Measurements from ENCODE around the gene SETD4. TPM values are rescaled to one million over a fixed set of nuclear protein-coding genes. Genes with fewer than 3 reads are reported as not detected.

Gene SETD4
- total and polyA plus RNA-seq, 2 of the 13 experiments (the other 11 are each of a cell fraction or from before 2014, with no cell fraction given): 7.1 to 14.4 TPM

DNA sequence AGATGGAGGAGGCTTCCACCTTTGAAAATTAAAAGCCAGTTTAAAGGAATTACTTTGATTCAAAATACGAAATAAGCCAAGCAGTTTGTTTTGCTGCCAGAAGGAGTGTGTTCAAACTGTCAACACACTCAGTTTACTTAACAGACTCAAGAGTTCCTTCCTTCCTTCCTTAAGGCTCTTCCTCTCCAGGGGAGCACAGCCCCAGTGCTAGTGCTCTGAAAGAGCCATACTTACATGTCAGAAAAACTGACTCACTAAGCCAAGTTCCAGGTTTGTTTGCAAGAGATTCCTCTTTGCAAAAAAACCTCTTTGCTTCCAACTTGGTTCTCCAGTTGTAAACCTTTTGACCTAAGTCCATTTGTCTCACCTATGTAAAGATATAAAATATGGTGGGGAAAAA lies 14.3 kb downstream of the SETD4 start (continued):
- TF ChIP-seq, protein P1, sequence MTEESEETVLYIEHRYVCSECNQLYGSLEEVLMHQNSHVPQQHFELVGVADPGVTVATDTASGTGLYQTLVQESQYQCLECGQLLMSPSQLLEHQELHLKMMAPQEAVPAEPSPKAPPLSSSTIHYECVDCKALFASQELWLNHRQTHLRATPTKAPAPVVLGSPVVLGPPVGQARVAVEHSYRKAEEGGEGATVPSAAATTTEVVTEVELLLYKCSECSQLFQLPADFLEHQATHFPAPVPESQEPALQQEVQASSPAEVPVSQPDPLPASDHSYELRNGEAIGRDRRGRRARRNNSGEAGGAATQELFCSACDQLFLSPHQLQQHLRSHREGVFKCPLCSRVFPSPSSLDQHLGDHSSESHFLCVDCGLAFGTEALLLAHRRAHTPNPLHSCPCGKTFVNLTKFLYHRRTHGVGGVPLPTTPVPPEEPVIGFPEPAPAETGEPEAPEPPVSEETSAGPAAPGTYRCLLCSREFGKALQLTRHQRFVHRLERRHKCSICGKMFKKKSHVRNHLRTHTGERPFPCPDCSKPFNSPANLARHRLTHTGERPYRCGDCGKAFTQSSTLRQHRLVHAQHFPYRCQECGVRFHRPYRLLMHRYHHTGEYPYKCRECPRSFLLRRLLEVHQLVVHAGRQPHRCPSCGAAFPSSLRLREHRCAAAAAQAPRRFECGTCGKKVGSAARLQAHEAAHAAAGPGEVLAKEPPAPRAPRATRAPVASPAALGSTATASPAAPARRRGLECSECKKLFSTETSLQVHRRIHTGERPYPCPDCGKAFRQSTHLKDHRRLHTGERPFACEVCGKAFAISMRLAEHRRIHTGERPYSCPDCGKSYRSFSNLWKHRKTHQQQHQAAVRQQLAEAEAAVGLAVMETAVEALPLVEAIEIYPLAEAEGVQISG (CRISPR knock-in tag; IDR thresholded peaks at IDR 0.05): no peak
- TF ChIP-seq CBX1 (IDR thresholded peaks at IDR 0.05; ENCODE audit: low read depth): no peak
- TF ChIP-seq TBX2 (CRISPR knock-in tag; IDR thresholded peaks at IDR 0.05; ENCODE audit: borderline replicate concordance): no peak

DNA sequence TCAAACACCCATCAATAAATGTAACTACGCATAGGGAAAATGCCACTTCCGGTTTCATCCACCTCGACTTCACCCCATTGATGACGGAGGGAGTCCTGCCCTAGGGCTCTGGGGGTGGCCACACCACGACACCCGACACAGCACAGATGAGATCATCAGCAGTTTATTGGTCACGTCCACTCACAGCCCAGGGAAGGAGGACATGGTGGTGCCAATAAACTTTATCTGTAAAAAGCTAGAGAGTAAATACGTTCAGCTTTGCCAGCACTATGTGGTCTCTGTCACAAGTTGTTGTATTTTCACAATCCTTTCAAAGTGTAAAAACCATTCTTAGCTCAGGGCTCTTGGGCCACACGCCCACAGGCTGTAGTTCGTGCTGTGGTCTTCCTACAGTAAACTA lies 16.3 kb downstream of the SETD4 start:
- no peak overlapping the region for H3K27ac ChIP-seq (ENCODE audit: extremely low read length, insufficient read depth, low read length)
- intact Hi-C loops (cut with micrococcal nuclease; ENCODE audit: unreplicated experiment): no loop called here

More for the DNA sequence above, 16.3 kb downstream of the SETD4 start:
- Histone ChIP-seq H3K4me2 (ENCODE audit: low read depth, low read length) (no peak overlapping the region), H3K4me3 (replicated peaks in 1 of 3; ENCODE audit: insufficient read depth in 1 of 3, low read depth in 2 of 3, low read length in 3 of 3) (no peak overlapping the region), H3K9me3 (ENCODE audit: low read length) (no peaks in the 10 kb centered on the region), H3K79me2 (ENCODE audit: insufficient read depth, low read length) (no peaks in the 10 kb centered on the region), H3K4me1 (ENCODE audit: insufficient read depth, low read length) (no peaks in the 10 kb centered on the region), H4K20me1 (ENCODE audit: insufficient read depth, low read length) (no peaks in the 10 kb centered on the region), H3K9ac (ENCODE audit: insufficient read depth, low read depth, low read length) (no peak overlapping the region), H3K36me3 (replicated peaks in 1 of 2; ENCODE audit: control insufficient read depth in 1 of 2, insufficient read depth in 2 of 2, low read length in 2 of 2) (peaks cover 32 to 64% of the 10 kb centered on the region in 2 experiments), H2AFZ (ENCODE audit: low read length) (no peak overlapping the region), H3K27me3 (ENCODE audit: control insufficient read depth in 1 of 2, insufficient read depth in 2 of 2, low read length in 2 of 2) (no peaks in the 10 kb centered on the region)
- no peak for ATAC-seq
- WGBS (ENCODE audit: low lambda C conversion rate): 92% methylated on average over 10 of the region's 10 CpGs
- no TSS peak for BruUV-seq (replicated peaks)
- in situ Hi-C loops (cut with HindIII; ENCODE audit: extremely low pct_ligation_motif_present, low pct_unique_long_range_greater_than_20kb): no loop called here
- DNase-seq (ENCODE audit: low spot score): no peak
- no peak for TF ChIP-seq FOXO1 (CRISPR knock-in tag; IDR thresholded peaks at IDR 0.05)
- no peak for TF ChIP-seq KAT2B (IDR thresholded peaks at IDR 0.05; ENCODE audit: borderline replicate concordance, low read depth, low read length)
- TF ChIP-seq, protein P2, sequence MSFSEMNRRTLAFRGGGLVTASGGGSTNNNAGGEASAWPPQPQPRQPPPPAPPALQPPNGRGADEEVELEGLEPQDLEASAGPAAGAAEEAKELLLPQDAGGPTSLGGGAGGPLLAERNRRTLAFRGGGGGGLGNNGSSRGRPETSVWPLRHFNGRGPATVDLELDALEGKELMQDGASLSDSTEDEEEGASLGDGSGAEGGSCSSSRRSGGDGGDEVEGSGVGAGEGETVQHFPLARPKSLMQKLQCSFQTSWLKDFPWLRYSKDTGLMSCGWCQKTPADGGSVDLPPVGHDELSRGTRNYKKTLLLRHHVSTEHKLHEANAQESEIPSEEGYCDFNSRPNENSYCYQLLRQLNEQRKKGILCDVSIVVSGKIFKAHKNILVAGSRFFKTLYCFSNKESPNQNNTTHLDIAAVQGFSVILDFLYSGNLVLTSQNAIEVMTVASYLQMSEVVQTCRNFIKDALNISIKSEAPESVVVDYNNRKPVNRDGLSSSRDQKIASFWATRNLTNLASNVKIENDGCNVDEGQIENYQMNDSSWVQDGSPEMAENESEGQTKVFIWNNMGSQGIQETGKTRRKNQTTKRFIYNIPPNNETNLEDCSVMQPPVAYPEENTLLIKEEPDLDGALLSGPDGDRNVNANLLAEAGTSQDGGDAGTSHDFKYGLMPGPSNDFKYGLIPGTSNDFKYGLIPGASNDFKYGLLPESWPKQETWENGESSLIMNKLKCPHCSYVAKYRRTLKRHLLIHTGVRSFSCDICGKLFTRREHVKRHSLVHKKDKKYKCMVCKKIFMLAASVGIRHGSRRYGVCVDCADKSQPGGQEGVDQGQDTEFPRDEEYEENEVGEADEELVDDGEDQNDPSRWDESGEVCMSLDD (CRISPR knock-in tag; IDR thresholded peaks at IDR 0.05; ENCODE audit: borderline replicate concordance): no peak
- TF ChIP-seq, protein P3, sequence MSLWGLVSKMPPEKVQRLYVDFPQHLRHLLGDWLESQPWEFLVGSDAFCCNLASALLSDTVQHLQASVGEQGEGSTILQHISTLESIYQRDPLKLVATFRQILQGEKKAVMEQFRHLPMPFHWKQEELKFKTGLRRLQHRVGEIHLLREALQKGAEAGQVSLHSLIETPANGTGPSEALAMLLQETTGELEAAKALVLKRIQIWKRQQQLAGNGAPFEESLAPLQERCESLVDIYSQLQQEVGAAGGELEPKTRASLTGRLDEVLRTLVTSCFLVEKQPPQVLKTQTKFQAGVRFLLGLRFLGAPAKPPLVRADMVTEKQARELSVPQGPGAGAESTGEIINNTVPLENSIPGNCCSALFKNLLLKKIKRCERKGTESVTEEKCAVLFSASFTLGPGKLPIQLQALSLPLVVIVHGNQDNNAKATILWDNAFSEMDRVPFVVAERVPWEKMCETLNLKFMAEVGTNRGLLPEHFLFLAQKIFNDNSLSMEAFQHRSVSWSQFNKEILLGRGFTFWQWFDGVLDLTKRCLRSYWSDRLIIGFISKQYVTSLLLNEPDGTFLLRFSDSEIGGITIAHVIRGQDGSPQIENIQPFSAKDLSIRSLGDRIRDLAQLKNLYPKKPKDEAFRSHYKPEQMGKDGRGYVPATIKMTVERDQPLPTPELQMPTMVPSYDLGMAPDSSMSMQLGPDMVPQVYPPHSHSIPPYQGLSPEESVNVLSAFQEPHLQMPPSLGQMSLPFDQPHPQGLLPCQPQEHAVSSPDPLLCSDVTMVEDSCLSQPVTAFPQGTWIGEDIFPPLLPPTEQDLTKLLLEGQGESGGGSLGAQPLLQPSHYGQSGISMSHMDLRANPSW (CRISPR knock-in tag; IDR thresholded peaks at IDR 0.05; ENCODE audit: borderline replicate concordance): no peak
- TF ChIP-seq, protein P4, sequence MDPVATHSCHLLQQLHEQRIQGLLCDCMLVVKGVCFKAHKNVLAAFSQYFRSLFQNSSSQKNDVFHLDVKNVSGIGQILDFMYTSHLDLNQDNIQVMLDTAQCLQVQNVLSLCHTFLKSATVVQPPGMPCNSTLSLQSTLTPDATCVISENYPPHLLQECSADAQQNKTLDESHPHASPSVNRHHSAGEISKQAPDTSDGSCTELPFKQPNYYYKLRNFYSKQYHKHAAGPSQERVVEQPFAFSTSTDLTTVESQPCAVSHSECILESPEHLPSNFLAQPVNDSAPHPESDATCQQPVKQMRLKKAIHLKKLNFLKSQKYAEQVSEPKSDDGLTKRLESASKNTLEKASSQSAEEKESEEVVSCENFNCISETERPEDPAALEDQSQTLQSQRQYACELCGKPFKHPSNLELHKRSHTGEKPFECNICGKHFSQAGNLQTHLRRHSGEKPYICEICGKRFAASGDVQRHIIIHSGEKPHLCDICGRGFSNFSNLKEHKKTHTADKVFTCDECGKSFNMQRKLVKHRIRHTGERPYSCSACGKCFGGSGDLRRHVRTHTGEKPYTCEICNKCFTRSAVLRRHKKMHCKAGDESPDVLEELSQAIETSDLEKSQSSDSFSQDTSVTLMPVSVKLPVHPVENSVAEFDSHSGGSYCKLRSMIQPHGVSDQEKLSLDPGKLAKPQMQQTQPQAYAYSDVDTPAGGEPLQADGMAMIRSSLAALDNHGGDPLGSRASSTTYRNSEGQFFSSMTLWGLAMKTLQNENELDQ (CRISPR knock-in tag; IDR thresholded peaks at IDR 0.05; ENCODE audit: borderline replicate concordance): no peak
- TF ChIP-seq PHF20 (CRISPR knock-in tag; IDR thresholded peaks at IDR 0.05): no peak
- ChIA-PET CTCF (ENCODE audit: low intra/inter-chr PET ratio, low total read pairs) (no interaction called here), POLR2A (no interaction called here)
- FAIRE-seq: no peak

All from HepG2 (cell line).